ENCODE data around the gene ARMC3.
"Not testable (repeated sequence)": the region's sequence is repeated elsewhere in the genome, so short reads cannot be mapped to it uniquely, and the experiment has no call there.

The ARMC3 gene, protein sequence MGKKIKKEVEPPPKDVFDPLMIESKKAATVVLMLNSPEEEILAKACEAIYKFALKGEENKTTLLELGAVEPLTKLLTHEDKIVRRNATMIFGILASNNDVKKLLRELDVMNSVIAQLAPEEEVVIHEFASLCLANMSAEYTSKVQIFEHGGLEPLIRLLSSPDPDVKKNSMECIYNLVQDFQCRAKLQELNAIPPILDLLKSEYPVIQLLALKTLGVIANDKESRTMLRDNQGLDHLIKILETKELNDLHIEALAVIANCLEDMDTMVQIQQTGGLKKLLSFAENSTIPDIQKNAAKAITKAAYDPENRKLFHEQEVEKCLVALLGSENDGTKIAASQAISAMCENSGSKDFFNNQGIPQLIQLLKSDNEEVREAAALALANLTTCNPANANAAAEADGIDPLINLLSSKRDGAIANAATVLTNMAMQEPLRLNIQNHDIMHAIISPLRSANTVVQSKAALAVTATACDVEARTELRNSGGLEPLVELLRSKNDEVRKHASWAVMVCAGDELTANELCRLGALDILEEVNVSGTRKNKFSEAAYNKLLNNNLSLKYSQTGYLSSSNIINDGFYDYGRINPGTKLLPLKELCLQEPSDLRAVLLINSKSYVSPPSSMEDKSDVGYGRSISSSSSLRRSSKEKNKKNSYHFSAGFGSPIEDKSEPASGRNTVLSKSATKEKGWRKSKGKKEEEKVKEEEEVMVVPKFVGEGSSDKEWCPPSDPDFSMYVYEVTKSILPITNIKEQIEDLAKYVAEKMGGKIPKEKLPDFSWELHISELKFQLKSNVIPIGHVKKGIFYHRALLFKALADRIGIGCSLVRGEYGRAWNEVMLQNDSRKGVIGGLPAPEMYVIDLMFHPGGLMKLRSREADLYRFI

GRCh38 chr10:22927661-22928403 is at the start of gene ARMC3:
Gene ARMC3, plus strand, starts transcription at chr10:22928053. Its CDS starts 3,944 bp downstream, at chr10:22931997.
- Histone ChIP-seq H3K27ac (ENCODE audit: low read length) (no peak within 1 kb of the TSS), H3K9me3 (ENCODE audit: control insufficient read depth in 1 of 2, low read length in 2 of 2) (no peaks in the 10 kb centered on the region)

DNA sequence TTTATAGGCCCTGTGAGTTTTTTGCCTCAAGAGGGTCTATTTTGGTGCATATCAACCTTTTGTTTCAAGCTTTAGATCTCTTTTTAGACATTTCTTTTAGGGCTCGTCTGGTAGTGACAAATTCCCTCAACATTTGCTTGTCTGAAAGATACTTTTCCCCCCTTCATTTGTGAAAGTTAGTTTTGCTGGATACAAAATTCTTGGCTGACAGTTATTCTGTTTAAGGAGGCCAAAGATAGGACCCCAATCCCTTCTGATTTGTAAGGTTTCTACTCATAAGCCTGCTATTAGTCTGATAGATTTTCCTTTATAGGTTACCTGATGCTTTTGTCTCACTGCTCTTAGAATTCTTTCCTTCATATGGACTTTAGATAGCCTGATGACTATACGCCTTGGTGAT is 36.1 kb upstream of the ARMC3 start:
- no peaks in the 10 kb centered on the region for H3K27me3 ChIP-seq (ENCODE audit: low read depth, low read length)
- H3K4me3 ChIP-seq (ENCODE audit: low read depth in 1 of 2, low read length in 2 of 2): no peak overlapping the region
- H3K9me3 ChIP-seq (ENCODE audit: control insufficient read depth in 1 of 2, low read length in 2 of 2): peaks cover 0 to 15% of the 10 kb centered on the region in 2 donors
- H3K36me3 ChIP-seq (ENCODE audit: control insufficient read depth in 1 of 2, insufficient read depth in 2 of 2, low read length in 2 of 2): no peaks in the 10 kb centered on the region
- H3K4me1 ChIP-seq (ENCODE audit: control insufficient read depth in 1 of 2, insufficient read depth in 2 of 2, low read length in 2 of 2): no peaks in the 10 kb centered on the region
- no peak overlapping the region for H3K27ac ChIP-seq (ENCODE audit: low read length)

More at GRCh38 chr10:22927661-22928403, at the start of gene ARMC3:
- H3K4me3 ChIP-seq (ENCODE audit: low read depth in 1 of 2, low read length in 2 of 2): peak within 1 kb of the TSS; percentile 52 to 74
- H3K36me3 ChIP-seq (ENCODE audit: control insufficient read depth in 1 of 2, insufficient read depth in 2 of 2, low read length in 2 of 2): no peaks in the 10 kb centered on the region
- H3K27me3 ChIP-seq (ENCODE audit: low read depth, low read length): no peaks in the 10 kb centered on the region
- H3K4me1 ChIP-seq (ENCODE audit: control insufficient read depth in 1 of 2, insufficient read depth in 2 of 2, low read length in 2 of 2): peaks cover 0 to 18% of the 10 kb centered on the region in 2 donors

DNA sequence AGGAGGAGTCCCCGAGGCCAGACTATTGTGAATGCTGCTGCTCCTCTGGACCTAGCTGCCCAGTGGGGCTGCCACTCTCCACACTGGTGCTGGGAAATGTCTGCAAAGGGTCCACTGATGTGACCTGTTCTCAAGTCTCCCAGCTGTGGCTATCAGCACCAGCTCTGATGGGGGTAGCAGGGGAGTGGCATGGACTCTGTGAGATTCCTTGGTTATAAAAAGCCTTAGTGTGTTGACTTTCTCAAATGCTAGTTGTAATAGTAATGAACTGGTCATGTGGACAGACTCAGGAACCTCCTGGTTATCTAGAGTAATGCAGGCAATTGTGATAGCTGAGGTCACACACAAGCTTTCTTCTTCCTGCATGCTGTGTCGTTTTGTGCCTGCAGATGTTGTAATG is 34.1 kb upstream of the ARMC3 start:
- Histone ChIP-seq H3K9me3 (ENCODE audit: control insufficient read depth in 1 of 2, low read length in 2 of 2) (peaks cover 0 to 14% of the 10 kb centered on the region in 2 donors), H3K27ac (ENCODE audit: low read length) (no peak overlapping the region)

DNA sequence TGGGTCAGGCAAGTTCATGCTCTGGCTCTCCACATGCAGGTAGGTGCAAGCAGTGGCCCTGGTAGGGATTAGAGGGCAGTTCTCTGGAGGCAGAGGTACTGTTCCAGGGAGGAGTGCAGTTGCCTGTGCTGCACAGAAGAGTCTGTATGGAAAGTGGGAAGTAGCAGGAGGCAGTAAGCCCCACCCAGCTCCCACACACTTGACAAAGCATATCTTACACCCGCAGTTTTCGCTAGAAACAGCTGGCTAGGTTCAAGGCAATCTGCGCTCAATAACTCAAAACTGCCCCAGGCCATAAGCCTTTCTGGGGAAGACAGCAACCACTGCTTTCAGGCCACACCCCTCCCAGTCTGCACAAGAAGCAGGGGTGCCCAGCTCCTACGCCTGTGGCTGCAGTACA is 33.1 kb upstream of the ARMC3 start:
- no peaks in the 10 kb centered on the region for H3K36me3 ChIP-seq (ENCODE audit: control insufficient read depth in 1 of 2, insufficient read depth in 2 of 2, low read length in 2 of 2)
- no peaks in the 10 kb centered on the region for H3K27me3 ChIP-seq (ENCODE audit: low read depth, low read length)
- peaks cover 0 to 14% of the 10 kb centered on the region in 2 donors for H3K9me3 ChIP-seq (ENCODE audit: control insufficient read depth in 1 of 2, low read length in 2 of 2)
- no peak overlapping the region for H3K27ac ChIP-seq (ENCODE audit: low read length)
- H3K4me3 ChIP-seq (ENCODE audit: low read depth in 1 of 2, low read length in 2 of 2): no peak overlapping the region
- H3K4me1 ChIP-seq (ENCODE audit: control insufficient read depth in 1 of 2, insufficient read depth in 2 of 2, low read length in 2 of 2): no peaks in the 10 kb centered on the region

More for the DNA sequence above, 34.1 kb upstream of the ARMC3 start:
- no peaks in the 10 kb centered on the region for H3K36me3 ChIP-seq (ENCODE audit: control insufficient read depth in 1 of 2, insufficient read depth in 2 of 2, low read length in 2 of 2)
- H3K4me3 ChIP-seq (ENCODE audit: low read depth in 1 of 2, low read length in 2 of 2): no peak overlapping the region
- no peaks in the 10 kb centered on the region for H3K4me1 ChIP-seq (ENCODE audit: control insufficient read depth in 1 of 2, insufficient read depth in 2 of 2, low read length in 2 of 2)
- H3K27me3 ChIP-seq (ENCODE audit: low read depth, low read length): no peaks in the 10 kb centered on the region

GRCh38 chr10:22895252-22895651 is 32.6 kb upstream of the ARMC3 start:
- Histone ChIP-seq H3K36me3 (ENCODE audit: control insufficient read depth in 1 of 2, insufficient read depth in 2 of 2, low read length in 2 of 2) (no peaks in the 10 kb centered on the region), H3K27ac (ENCODE audit: low read length) (no peak overlapping the region), H3K27me3 (ENCODE audit: low read depth, low read length) (no peaks in the 10 kb centered on the region), H3K9me3 (ENCODE audit: control insufficient read depth in 1 of 2, low read length in 2 of 2) (peaks cover 0 to 14% of the 10 kb centered on the region in 2 donors), H3K4me3 (ENCODE audit: low read depth in 1 of 2, low read length in 2 of 2) (no peak overlapping the region), H3K4me1 (ENCODE audit: control insufficient read depth in 1 of 2, insufficient read depth in 2 of 2, low read length in 2 of 2) (no peaks in the 10 kb centered on the region)

DNA sequence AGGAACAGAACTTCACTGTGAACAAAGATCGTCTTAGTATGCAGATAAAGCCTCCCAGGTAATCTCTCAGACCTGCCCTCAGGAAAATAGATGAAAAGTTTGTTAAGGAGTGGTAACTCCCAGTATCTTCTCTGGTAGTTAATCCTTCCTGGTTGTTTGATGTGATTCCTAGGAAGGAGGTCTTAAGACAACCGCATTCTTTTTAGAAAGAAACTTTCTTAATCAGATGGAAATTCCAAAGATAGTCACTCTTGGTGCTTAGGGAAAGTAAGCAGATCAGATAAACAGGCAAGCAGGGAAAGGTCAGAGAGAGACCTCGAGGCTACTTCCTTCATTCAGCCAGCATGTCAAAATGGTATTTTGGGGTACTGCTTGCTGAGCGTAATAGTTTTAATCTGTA is 30.5 kb upstream of the ARMC3 start:
- Histone ChIP-seq H3K4me1 (ENCODE audit: control insufficient read depth in 1 of 2, insufficient read depth in 2 of 2, low read length in 2 of 2) (no peaks in the 10 kb centered on the region), H3K9me3 (ENCODE audit: control insufficient read depth in 1 of 2, low read length in 2 of 2) (peaks cover 0 to 8% of the 10 kb centered on the region in 2 donors), H3K4me3 (ENCODE audit: low read depth in 1 of 2, low read length in 2 of 2) (no peak overlapping the region), H3K27me3 (ENCODE audit: low read depth, low read length) (no peaks in the 10 kb centered on the region), H3K27ac (ENCODE audit: low read length) (no peak overlapping the region), H3K36me3 (ENCODE audit: control insufficient read depth in 1 of 2, insufficient read depth in 2 of 2, low read length in 2 of 2) (no peaks in the 10 kb centered on the region)

- H3K4me1 ChIP-seq (ENCODE audit: control insufficient read depth in 1 of 2, insufficient read depth in 2 of 2, low read length in 2 of 2): no peaks in the 10 kb centered on the region
- H3K27ac ChIP-seq (ENCODE audit: low read length): no peak overlapping the region
- no peak overlapping the region for H3K4me3 ChIP-seq (ENCODE audit: low read depth in 1 of 2, low read length in 2 of 2)
- H3K27me3 ChIP-seq (ENCODE audit: low read depth, low read length): no peaks in the 10 kb centered on the region
- no peaks in the 10 kb centered on the region for H3K9me3 ChIP-seq (ENCODE audit: control insufficient read depth in 1 of 2, low read length in 2 of 2)
- H3K36me3 ChIP-seq (ENCODE audit: control insufficient read depth in 1 of 2, insufficient read depth in 2 of 2, low read length in 2 of 2): no peaks in the 10 kb centered on the region
Observed at GRCh38 chr10:22899307-22899706, 28.5 kb upstream of the ARMC3 start.

- Histone ChIP-seq H3K9me3 (ENCODE audit: control insufficient read depth in 1 of 2, low read length in 2 of 2) (peaks cover 0 to 2% of the 10 kb centered on the region in 2 donors), H3K27me3 (ENCODE audit: low read depth, low read length) (no peaks in the 10 kb centered on the region), H3K4me3 (ENCODE audit: low read depth in 1 of 2, low read length in 2 of 2) (no peak overlapping the region), H3K27ac (ENCODE audit: low read length) (no peak overlapping the region), H3K36me3 (ENCODE audit: control insufficient read depth in 1 of 2, insufficient read depth in 2 of 2, low read length in 2 of 2) (no peaks in the 10 kb centered on the region), H3K4me1 (ENCODE audit: control insufficient read depth in 1 of 2, insufficient read depth in 2 of 2, low read length in 2 of 2) (no peaks in the 10 kb centered on the region)
Observed at GRCh38 chr10:22899775-22900174, 28.1 kb upstream of the ARMC3 start.

DNA sequence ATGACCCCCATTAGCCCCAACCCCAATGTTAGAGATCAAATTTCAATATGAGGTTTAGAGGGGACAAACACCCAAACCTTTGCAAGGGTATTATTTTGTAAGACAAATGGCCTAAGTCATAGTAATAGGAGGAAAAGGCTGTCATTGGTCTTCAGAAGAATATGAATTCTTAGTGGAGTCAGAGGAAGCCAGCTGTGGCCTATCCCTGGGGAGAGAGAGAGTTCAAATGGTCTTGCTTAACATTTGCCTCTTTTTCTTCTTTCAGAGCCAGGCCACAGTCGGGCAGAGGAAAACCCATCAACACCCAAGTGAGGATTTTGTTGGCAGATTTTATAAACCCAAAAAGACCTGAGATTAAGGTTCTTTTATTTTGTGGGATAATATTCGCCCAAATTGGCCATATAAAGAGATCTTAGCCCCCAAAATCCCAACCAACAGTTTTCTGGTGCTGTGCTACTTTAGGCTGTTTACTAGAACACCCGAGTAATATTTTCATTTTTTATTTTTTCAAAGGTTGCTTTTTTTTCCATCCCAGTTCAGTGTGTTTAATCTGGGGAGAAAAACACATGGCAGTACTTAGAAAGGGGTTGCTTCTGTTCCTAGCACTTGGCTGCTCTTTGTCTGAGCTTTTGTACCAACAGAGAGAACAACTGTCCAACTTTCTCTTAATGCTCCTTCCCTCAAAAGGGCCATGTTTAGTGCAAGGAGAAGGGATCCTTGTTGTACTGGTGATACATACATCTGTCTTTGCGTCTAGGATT is 26.8 kb upstream of the ARMC3 start:
- H3K36me3 ChIP-seq (ENCODE audit: control insufficient read depth in 1 of 2, insufficient read depth in 2 of 2, low read length in 2 of 2): no peaks in the 10 kb centered on the region
- no peak overlapping the region for H3K27ac ChIP-seq (ENCODE audit: low read length)
- H3K9me3 ChIP-seq (ENCODE audit: control insufficient read depth in 1 of 2, low read length in 2 of 2): peaks cover 0 to 2% of the 10 kb centered on the region in 2 donors
- H3K4me3 ChIP-seq (ENCODE audit: low read depth in 1 of 2, low read length in 2 of 2): no peak overlapping the region
- H3K4me1 ChIP-seq (ENCODE audit: control insufficient read depth in 1 of 2, insufficient read depth in 2 of 2, low read length in 2 of 2): no peaks in the 10 kb centered on the region
- no peaks in the 10 kb centered on the region for H3K27me3 ChIP-seq (ENCODE audit: low read depth, low read length)

- not testable (repeated sequence) for H3K9me3 ChIP-seq (ENCODE audit: control insufficient read depth in 1 of 2, low read length in 2 of 2); H3K27ac ChIP-seq (ENCODE audit: low read length); H3K36me3 ChIP-seq (ENCODE audit: control insufficient read depth in 1 of 2, insufficient read depth in 2 of 2, low read length in 2 of 2)
Observed at GRCh38 chr10:22902147-22902546, 25.7 kb upstream of the ARMC3 start.

More at GRCh38 chr10:22902147-22902546, 25.7 kb upstream of the ARMC3 start:
- H3K4me3 ChIP-seq (ENCODE audit: low read depth in 1 of 2, low read length in 2 of 2); H3K4me1 ChIP-seq (ENCODE audit: control insufficient read depth in 1 of 2, insufficient read depth in 2 of 2, low read length in 2 of 2); H3K27me3 ChIP-seq (ENCODE audit: low read depth, low read length): not testable (repeated sequence)

All from muscle layer of duodenum (tissue), 2 donors.